VCaP (cell line): ENCODE results near the gene CAMK2B.

ENCODE experiments used
- H3K27ac ChIP-seq: fragments of 450-650 bp; 2 replicates; pipeline ENCODE4 v1.5.1; 2017
- CTCF ChIP-seq: fragments of 450-650 bp; conservative IDR thresholded peaks from 2 replicates; pipeline ENCODE4 v1.5.1; 2017; ENCODE audit warnings: mild to moderate bottlenecking, moderate library complexity

Gene CAMK2B

DNA sequence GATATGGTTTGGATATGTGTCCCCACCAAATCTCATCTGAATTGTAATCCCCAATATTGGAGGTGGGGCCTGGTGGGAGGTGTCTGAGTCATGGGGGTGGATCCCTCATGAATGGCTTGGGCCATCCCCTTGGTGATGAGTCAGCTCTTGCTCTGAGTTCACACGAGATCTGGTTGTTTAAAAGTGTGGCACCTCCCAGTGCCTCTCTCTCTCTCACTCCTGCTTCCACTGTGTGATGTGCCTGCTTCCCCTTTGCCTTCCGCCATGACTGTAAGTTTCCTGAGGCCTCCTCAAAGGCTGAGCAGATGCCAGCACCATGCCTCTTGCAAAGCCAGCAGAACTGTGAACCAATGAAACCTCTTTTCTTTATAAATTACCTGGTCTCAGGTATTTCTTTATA lies 131.3 kb downstream of the CAMK2B start:
- no peak for TF ChIP-seq CTCF
- H3K27ac ChIP-seq: no peak overlapping the region

DNA sequence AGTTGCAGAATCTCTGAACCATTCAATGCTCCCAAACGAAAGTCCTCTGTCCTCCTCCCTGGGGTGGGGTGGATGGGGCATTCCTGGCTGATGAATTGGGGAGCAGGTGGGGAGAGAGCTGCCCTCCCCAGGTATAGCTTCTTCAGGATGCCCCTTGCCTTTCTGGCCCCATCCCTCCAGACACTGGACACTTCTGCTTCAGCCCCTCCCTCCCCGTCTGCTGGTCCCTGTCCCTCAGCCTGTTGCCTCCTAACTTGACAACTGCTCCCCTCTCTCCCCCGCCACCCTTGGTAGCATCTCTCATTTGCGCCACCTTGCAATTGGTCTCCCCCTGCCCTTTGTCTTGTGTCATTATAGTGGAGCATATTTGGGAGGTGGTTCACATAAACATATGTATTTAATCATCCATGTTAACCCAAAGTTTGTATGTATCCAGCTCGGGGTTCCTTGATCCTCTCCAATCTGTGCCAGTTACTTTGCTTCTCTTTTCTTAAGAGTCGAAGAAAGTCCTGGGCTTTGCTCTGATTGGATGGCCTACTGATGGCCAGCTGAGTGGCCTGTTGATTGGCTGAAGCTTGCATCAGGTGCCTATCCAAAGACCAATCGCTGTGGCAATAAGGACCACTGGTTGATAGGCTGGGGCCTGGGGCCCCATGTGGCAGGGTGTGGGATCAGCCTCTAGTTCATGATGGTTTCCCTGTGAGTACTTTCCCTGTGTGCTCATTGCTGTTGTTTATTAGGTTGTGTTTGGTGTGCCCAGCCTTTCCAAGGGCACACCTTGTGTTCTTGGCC lies 132.2 kb downstream of the CAMK2B start:
- no peak for TF ChIP-seq CTCF
- H3K27ac ChIP-seq: no peak overlapping the region

DNA sequence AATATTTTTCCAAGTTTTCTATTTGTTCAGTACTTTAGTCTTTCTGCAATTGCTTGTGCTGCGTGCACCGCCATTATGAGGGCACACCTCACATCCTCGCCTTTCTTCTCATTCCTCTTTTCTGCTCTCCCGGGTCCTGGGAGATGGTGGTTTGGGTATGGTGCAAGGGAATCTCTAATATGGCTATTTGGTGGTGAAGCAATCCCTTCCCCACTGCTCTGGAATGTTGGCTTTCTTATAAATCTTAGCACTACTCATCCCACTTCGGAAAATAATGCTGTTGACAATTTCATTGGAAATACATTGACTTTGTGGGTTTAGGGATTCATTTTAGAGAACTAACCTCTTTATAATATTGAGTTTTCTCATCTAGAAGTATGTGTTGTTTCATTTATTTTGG lies 134.2 kb downstream of the CAMK2B start:
- no peak for TF ChIP-seq CTCF
- H3K27ac ChIP-seq: no peak overlapping the region

DNA sequence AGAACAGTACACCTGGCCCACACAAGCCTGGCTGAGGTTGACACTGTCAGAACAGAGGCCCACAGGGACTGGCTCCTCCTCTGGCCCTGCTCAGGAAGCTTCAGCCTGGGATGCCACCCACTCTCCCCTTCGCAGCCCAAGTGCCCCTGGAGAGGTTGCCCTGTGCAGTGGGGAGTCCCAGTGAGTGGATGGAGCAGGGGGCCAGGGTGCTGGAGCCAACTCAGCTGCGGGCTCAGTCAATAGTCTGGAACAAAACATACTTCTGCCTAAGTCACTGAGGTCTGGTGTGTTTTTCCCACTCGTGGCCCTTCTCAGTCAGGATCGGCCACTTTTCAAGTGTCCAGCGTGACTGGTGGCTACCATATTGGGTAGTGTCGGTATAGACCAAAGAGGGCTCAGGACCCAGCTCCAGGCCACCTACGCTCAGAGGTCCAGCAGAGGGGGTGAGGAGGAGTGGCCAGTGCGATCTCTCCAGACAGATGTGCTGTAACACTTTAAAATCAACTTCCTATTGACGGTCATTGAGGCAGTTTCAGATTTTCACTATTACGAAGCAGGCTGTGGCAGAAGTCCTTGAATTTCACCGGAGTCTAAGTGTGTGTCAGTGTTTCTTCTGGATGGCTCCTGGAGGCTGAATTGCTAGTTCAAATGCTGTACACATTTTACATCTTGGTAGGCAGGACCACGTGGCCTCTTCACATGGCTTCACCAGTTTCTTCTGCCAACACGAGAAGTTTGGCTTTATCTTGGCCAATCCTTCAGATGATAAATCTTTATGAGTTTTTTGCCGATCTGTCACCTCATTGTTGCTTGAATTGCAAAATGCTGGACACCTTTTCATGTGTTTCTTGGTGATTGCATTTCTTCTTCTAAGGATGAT lies 135.2 kb downstream of the CAMK2B start:
- TF ChIP-seq CTCF: no peak
- H3K27ac ChIP-seq: no peak overlapping the region

DNA sequence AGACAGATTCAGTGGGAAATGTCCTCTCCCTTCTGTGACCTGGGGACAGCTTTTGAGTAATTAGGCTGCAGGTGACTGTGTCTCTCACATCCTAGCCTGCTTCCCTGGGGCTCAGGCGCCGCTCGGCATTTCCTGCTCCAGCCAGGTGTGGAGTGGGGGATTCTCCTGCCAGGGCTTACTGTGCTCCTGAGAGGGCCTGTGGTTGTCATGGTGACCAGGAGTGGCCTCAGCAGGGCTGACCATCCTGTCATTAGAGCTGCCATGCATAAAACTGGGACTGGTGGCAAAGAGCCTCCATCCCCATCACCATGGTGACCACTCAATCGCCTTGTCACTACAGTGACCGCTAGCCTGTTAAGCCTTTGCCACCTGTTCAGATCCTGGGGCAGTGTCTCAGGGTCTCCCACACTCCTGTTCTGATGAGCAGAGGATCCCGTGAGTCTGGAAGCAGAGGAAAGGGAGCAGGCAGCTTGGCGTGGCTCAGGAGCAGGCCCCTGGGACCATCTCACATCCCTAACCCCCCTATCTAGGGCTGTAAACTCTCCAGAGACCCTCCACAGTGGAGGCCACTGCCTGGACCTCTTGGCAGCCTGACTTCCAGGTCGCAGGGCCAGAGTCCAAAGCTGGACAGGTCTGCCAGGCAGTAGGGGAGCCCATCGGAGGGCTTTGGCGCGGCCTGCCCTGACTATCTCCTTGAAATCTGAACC lies 136.0 kb downstream of the CAMK2B start, which contains the start of gene GCK:
GCK (minus strand) TSS at position 154 of the 707 bp plus-strand sequence. CDS start 486 bp downstream, outside the sequence.
- no peak within 1 kb of the TSS for H3K27ac ChIP-seq
- TF ChIP-seq CTCF: no peak

DNA sequence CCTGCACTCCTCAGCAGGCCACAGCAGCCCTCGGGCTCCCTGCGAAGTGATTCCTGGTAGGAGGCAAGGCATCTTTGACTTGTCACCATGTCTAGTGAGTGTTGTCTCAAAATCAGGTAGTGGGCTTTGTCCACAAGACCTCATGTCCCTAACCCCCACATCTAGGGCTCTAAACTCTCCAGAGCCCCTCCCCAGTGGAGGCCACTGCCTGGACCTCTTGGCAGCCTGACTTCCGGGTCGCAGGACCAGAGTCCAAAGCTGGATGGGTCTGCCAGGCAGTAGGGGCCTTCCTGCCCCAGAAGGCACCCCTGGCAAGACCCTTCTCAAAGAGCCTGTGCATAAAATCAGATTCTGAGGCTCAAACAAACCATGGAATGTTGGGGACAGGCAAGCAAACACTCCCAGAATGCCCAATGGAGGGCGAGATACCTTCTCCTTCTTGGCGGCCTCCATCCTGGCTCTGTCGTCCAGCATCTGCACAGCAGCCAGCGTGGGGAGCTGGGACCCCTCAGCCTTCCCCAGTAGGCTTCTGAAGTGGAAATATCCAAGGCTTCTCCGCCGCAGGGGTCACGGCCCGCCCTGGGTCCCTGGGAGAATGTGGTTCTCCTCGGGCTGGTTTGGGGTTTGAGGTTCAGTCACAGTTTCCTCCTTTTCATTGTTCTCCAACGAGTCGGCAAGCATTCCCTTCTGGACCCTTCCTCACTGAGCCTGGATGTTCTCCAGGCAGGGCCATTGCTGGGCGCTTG lies 136.7 kb downstream of the CAMK2B start:
- H3K27ac ChIP-seq: no peak overlapping the region
- TF ChIP-seq CTCF: no peak
